HEK293 (cell line): Measurements from ENCODE around the gene PHLDB1.

Experiments
- CTCF ChIA-PET: fragments of 350-600 bp; formaldehyde crosslinking; extraction: SDS; loops from one replicate; lab custom pipeline; 2021; ENCODE audit warnings: antibody characterized with exemption; lab: Yijun Ruan, JAX
- POLR2A ChIA-PET: fragments of 300-600 bp; formaldehyde crosslinking; extraction: SDS; loops from one replicate; lab custom pipeline; 2020; ENCODE audit warnings: antibody characterized with exemption, inconsistent platforms; lab: Yijun Ruan, JAX
- H3K27ac ChIP-seq: fragments of 200-500 bp; sonication (Bioruptor generic); 2 replicates; pipeline ENCODE4 v1.5.1; 2014; ENCODE audit warnings: low read depth, low read length, control low read depth, inconsistent platforms; ENCODE audit errors: extremely low read depth
- H3K36me3 ChIP-seq, 2 experiments: fragments of 200-500 bp in 1 of 2; sonication (Bioruptor generic) in 1 of 2; 1 replicate in 1 of 2; 2 replicates in 1 of 2; pipeline ENCODE4 v1.5.1; 2014 to 2017; ENCODE audit warnings: inconsistent platforms in 2 of 2, low read length in 2 of 2; ENCODE audit not compliant: control insufficient read depth in 2 of 2, insufficient read depth in 1 of 2
- H3K4me1 ChIP-seq: fragments of 200-500 bp; sonication (Bioruptor generic); 2 replicates; pipeline ENCODE4 v1.5.1; 2014; ENCODE audit warnings: mild to moderate bottlenecking, low read length, inconsistent platforms; ENCODE audit not compliant: control insufficient read depth, insufficient read depth
- H3K4me3 ChIP-seq: 2 replicates; pipeline ENCODE4 v1.5.1; 2011; ENCODE audit warnings: low read depth, mild to moderate bottlenecking, control low read depth, low read length, moderate library complexity
- H3K9me3 ChIP-seq: fragments of 200-500 bp; sonication (Bioruptor generic); 2 replicates; pipeline ENCODE4 v1.5.1; 2014; ENCODE audit warnings: low read depth, low read length, inconsistent platforms; ENCODE audit not compliant: control insufficient read depth, insufficient read depth
- EGR2 ChIP-seq: fragments of 450-650 bp; formaldehyde crosslinking; IDR thresholded peaks from 2 replicates; pipeline ENCODE4 v1.5.1; 2016; ENCODE audit warnings: low read depth, missing biosample characterization, missing genetic modification characterization
- INSM2 ChIP-seq: fragments of 450-650 bp; formaldehyde crosslinking; IDR thresholded peaks from 2 replicates; pipeline ENCODE4 v1.5.1; 2016; ENCODE audit warnings: missing biosample characterization, missing genetic modification characterization
- RBAK ChIP-seq: fragments of 450-650 bp; formaldehyde crosslinking; IDR thresholded peaks from 2 replicates; pipeline ENCODE4 v1.5.1; 2016; ENCODE audit warnings: missing biosample characterization, missing genetic modification characterization
- SP2 ChIP-seq: fragments of 450-650 bp; formaldehyde crosslinking; IDR thresholded peaks from 2 replicates; pipeline ENCODE4 v1.5.1; 2016; ENCODE audit warnings: missing biosample characterization, missing genetic modification characterization
- ZBTB6 ChIP-seq: fragments of 450-650 bp; formaldehyde crosslinking; IDR thresholded peaks from 2 replicates; pipeline ENCODE4 v1.5.1; 2017; ENCODE audit warnings: missing biosample characterization, missing genetic modification characterization
- ZNF10 ChIP-seq: fragments of 450-650 bp; formaldehyde crosslinking; IDR thresholded peaks from 2 replicates; pipeline ENCODE4 v1.5.1; 2017; ENCODE audit warnings: missing biosample characterization, missing genetic modification characterization
- ZNF169 ChIP-seq: fragments of 450-650 bp; formaldehyde crosslinking; IDR thresholded peaks from 2 replicates; pipeline ENCODE4 v1.5.1; 2016; ENCODE audit warnings: missing biosample characterization, missing genetic modification characterization
- ZNF184 ChIP-seq: fragments of 450-650 bp; IDR thresholded peaks from 2 replicates; pipeline ENCODE4 v1.5.1; 2018; ENCODE audit warnings: missing biosample characterization, mild to moderate bottlenecking, missing genetic modification characterization
- ZNF239 ChIP-seq: fragments of 450-650 bp; formaldehyde crosslinking; IDR thresholded peaks from 2 replicates; pipeline ENCODE4 v1.5.1; 2016; ENCODE audit warnings: missing biosample characterization, missing genetic modification characterization
- ZNF354C ChIP-seq: fragments of 450-650 bp; formaldehyde crosslinking; IDR thresholded peaks from 2 replicates; pipeline ENCODE4 v1.5.1; 2016; ENCODE audit warnings: missing biosample characterization, missing genetic modification characterization, low read depth, borderline replicate concordance
- ZNF366 ChIP-seq: fragments of 450-650 bp; formaldehyde crosslinking; conservative IDR thresholded peaks from 2 replicates; pipeline ENCODE4 v1.5.1; 2016; ENCODE audit warnings: missing biosample characterization, missing genetic modification characterization
- ZNF488 ChIP-seq: fragments of 450-650 bp; formaldehyde crosslinking; IDR thresholded peaks from 2 replicates; pipeline ENCODE4 v1.5.1; 2016; ENCODE audit warnings: missing biosample characterization, missing genetic modification characterization
- ZNF560 ChIP-seq: fragments of 450-650 bp; formaldehyde crosslinking; IDR thresholded peaks from 2 replicates; pipeline ENCODE4 v1.5.1; 2017; ENCODE audit warnings: missing biosample characterization, missing genetic modification characterization, borderline replicate concordance
- ZNF629 ChIP-seq: fragments of 450-650 bp; formaldehyde crosslinking; IDR thresholded peaks from 2 replicates; pipeline ENCODE4 v1.5.1; 2017; ENCODE audit warnings: missing biosample characterization, missing genetic modification characterization
- ZNF768 ChIP-seq: fragments of 450-650 bp; formaldehyde crosslinking; IDR thresholded peaks from 2 replicates; pipeline ENCODE4 v1.5.1; 2018; ENCODE audit warnings: missing biosample characterization, mild to moderate bottlenecking, missing genetic modification characterization
- ZNF791 ChIP-seq: fragments of 450-650 bp; formaldehyde crosslinking; IDR thresholded peaks from 2 replicates; pipeline ENCODE4 v1.5.1; 2016; ENCODE audit warnings: missing biosample characterization, missing genetic modification characterization
- TF ChIP-seq, protein P1 (sequence below): fragments of 450-650 bp; formaldehyde crosslinking; IDR thresholded peaks from 2 replicates; pipeline ENCODE4 v1.5.1; 2016; ENCODE audit warnings: missing biosample characterization, missing genetic modification characterization
- TF ChIP-seq, protein P2 (sequence below): fragments of 450-650 bp; formaldehyde crosslinking; IDR thresholded peaks from 2 replicates; pipeline ENCODE4 v1.5.1; 2016; ENCODE audit warnings: missing biosample characterization, missing genetic modification characterization
- TF ChIP-seq, protein P3 (sequence below): fragments of 450-650 bp; formaldehyde crosslinking; IDR thresholded peaks from 2 replicates; pipeline ENCODE4 v1.5.1; 2016; ENCODE audit warnings: missing biosample characterization, missing genetic modification characterization
- TF ChIP-seq, protein P4 (sequence below): fragments of 450-650 bp; formaldehyde crosslinking; IDR thresholded peaks from 2 replicates; pipeline ENCODE4 v1.5.1; 2017; ENCODE audit warnings: missing biosample characterization, missing genetic modification characterization

The PHLDB1 gene

DNA sequence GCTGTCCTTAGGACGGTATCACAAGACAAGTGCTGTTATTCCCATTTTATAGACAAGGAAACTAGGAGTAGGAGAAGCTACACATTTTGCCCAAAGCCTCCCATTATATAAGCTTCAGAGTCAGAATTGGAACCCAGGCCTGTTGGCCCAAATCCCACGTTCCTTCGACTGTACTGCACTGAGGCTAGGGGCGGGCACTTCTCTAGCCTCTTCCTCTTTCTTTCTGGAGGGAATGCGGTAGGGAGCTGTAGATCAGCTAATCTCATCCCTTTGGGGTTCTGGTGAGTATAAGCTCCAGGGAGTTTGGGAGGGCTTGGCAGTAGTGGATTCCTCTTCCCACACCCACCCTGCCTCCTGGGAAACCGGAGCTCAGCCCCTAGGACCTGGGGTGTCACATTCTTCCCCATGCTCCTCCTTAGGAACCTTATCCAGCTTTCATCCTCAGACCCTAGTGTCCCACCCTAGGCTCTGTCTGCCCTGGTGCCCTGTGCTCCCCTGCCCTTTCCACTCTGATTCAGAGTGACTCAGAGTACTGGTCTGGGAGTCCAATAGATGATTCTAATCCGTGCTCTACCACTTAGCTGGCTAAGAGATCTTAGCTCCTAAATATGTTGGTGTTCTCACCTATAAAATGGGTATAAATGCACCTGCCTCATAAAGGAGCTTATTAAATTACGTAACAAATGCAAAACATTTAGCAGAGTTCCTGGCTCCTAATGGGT, 29.3 kb downstream of the PHLDB1 start:
- Histone ChIP-seq H3K36me3 (peaks cover 0 to 71% of the 10 kb centered on the region in 2 experiments; a peak in 2 of 3 replicates), H3K27ac (no peak overlapping the region), H3K4me1 (peaks cover 7% of the 10 kb centered on the region; the same call in 1 of the 2 replicates), H3K4me3 (no peak overlapping the region), H3K9me3 (no peaks in the 10 kb centered on the region)
- ChIA-PET CTCF (interaction anchor here (0.7 to 2.2 kb wide), 10 partner anchors 8 to 465 kb away, joined by 3 to 8 read pairs (median 6); no protein-coding TSS in a partner anchor), POLR2A (interaction anchor here (0.6 to 6.5 kb wide), 3 partner anchors 12 to 28 kb away, joined by 4 to 67 read pairs (median 15); partner anchors contain the start of gene PHLDB1)
- TF ChIP-seq INSM2 (tag by site-specific recombination): no peak
- TF ChIP-seq SP2 (tag by site-specific recombination): no peak
- TF ChIP-seq ZNF629 (tag by site-specific recombination): no peak
- no peak for TF ChIP-seq ZNF560 (tag by site-specific recombination)
- no peak for TF ChIP-seq ZNF768 (tag by site-specific recombination)
- TF ChIP-seq ZNF10 (tag by site-specific recombination): no peak
- TF ChIP-seq, protein P1, sequence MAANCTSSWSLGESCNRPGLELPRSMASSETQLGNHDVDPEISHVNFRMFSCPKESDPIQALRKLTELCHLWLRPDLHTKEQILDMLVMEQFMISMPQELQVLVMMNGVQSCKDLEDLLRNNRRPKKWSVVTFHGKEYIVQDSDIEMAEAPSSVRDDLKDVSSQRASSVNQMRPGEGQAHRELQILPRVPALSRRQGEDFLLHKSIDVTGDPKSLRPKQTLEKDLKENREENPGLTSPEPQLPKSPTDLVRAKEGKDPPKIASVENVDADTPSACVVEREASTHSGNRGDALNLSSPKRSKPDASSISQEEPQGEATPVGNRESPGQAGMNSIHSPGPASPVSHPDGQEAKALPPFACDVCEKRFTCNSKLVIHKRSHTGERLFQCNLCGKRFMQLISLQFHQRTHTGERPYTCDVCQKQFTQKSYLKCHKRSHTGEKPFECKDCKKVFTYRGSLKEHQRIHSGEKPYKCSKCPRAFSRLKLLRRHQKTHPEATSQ: no peak
- TF ChIP-seq ZNF354C: no peak
- TF ChIP-seq ZNF791 (tag by site-specific recombination): no peak

DNA sequence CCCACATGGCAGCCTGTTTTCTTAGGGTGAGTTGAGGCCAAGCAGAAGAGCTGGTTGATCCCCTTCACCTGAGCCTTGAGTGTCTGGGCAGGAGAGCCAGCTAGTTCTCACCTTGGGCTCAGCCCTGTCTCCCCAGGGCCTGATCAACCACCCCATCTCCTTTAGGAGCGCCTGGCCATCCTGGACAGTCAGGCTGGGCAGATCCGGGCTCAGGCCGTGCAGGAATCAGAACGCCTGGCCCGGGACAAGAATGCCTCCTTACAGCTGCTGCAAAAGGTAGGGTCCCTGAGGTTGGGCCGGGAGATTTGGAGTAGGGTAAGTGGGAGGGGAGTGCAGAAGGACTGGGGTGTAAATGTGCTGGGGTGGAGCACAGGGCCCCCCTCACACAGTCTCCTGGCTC, 31.3 kb downstream of the PHLDB1 start:
- Histone ChIP-seq H3K9me3 (no peaks in the 10 kb centered on the region), H3K36me3 (peaks cover 0 to 78% of the 10 kb centered on the region in 2 experiments; a peak in 2 of 3 replicates), H3K27ac (no peak overlapping the region), H3K4me1 (peaks cover 7% of the 10 kb centered on the region; the same call in 1 of the 2 replicates), H3K4me3 (no peak overlapping the region)
- TF ChIP-seq RBAK (no peak), ZNF488 (tag by site-specific recombination) (no peak), INSM2 (tag by site-specific recombination) (no peak), ZNF239 (tag by site-specific recombination) (no peak), ZBTB6 (tag by site-specific recombination) (no peak), EGR2 (tag by site-specific recombination) (no peak), ZNF169 (no peak), ZNF366 (no peak), ZNF184 (no peak)
- TF ChIP-seq, protein P2, sequence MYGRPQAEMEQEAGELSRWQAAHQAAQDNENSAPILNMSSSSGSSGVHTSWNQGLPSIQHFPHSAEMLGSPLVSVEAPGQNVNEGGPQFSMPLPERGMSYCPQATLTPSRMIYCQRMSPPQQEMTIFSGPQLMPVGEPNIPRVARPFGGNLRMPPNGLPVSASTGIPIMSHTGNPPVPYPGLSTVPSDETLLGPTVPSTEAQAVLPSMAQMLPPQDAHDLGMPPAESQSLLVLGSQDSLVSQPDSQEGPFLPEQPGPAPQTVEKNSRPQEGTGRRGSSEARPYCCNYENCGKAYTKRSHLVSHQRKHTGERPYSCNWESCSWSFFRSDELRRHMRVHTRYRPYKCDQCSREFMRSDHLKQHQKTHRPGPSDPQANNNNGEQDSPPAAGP (tag by site-specific recombination): no peak
- TF ChIP-seq, protein P3, sequence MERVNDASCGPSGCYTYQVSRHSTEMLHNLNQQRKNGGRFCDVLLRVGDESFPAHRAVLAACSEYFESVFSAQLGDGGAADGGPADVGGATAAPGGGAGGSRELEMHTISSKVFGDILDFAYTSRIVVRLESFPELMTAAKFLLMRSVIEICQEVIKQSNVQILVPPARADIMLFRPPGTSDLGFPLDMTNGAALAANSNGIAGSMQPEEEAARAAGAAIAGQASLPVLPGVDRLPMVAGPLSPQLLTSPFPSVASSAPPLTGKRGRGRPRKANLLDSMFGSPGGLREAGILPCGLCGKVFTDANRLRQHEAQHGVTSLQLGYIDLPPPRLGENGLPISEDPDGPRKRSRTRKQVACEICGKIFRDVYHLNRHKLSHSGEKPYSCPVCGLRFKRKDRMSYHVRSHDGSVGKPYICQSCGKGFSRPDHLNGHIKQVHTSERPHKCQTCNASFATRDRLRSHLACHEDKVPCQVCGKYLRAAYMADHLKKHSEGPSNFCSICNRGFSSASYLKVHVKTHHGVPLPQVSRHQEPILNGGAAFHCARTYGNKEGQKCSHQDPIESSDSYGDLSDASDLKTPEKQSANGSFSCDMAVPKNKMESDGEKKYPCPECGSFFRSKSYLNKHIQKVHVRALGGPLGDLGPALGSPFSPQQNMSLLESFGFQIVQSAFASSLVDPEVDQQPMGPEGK: no peak
- TF ChIP-seq, protein P4, sequence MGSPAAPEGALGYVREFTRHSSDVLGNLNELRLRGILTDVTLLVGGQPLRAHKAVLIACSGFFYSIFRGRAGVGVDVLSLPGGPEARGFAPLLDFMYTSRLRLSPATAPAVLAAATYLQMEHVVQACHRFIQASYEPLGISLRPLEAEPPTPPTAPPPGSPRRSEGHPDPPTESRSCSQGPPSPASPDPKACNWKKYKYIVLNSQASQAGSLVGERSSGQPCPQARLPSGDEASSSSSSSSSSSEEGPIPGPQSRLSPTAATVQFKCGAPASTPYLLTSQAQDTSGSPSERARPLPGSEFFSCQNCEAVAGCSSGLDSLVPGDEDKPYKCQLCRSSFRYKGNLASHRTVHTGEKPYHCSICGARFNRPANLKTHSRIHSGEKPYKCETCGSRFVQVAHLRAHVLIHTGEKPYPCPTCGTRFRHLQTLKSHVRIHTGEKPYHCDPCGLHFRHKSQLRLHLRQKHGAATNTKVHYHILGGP: no peak
- ChIA-PET POLR2A (no interaction called here), CTCF (interaction anchor here (0.8 to 1.0 kb wide), 3 partner anchors 20 to 43 kb away, joined by 3 to 4 read pairs (median 4); partner anchors contain the start of gene PHLDB1)
